ENCODE measurements around the gene UPK1A.
"Not testable (repeated sequence)": the region's sequence is repeated elsewhere in the genome, so short reads cannot be mapped to it uniquely, and the experiment has no call there.

The UPK1A gene

DNA sequence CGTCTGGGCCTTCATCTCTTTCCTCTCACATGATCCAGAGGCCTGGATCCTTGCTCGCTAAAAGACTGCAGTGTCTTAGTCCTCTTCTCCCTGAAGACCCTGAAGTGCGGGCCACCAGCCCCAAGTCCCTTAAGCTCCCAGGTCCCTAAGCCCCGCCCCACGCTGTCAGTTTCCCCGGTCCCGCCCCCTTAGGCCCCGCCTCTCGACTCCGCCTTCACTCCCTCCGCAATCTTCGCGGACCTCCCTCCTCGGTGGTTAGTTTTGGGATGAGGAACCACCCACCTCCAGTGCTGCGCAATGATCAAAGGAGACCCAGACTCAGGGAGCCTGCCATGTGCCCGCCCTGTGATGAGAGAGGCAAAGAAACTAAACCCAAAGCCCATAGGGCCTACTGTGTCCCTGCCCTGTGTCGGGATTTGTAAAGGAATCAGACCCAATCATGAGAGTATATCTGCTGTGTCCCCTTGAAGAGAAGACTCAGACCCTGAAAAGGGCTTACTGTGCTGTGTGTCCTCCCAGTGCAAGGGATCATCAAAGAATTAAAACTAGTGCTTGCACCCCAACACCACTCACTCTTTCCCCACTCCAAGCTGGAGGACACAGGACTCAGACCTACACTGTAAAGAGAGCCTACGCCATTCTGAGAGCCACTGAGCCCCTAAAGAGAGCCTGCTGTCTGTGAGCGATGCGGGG is 21.2 kb upstream of the UPK1A start:
- DNase-seq: no peak

DNA sequence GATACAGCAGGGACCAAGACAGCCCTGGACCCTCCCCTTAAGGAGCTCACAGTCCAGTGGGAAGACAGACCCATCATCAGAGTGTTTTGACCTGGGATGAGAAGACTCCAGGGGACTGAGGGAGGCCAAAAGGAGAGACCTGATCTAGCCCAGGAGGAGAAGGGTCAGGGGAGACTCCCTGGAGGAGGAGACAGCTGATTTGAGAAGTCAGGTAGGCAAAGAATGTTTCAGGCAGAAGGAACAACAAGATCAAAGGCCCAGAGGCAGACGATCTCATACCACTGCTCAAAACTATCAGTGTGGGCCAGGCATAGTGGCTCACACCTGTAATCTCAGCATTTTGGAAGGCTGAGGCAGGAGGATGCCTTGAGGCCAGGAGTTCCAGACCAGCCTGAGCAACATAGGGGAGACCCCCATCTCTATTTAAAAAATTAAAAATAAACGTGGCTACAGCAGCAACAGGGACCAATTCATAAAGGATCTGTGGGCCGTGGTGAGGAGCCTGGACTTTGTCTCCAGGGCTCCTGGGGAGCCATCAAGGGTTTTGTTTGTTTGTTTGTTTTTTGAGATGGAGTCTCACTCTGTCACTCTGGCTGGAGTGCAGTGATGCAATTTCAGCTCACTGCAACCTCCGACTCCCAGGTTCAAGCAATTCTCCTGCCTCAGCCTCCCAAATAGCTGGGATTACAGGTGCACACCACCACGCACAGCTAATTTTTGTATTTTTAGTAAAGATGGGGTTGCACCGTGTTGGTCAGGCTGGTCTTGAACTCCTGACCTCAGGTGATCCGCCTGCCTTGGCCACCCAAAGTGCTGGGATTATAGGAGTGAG is 20.4 kb upstream of the UPK1A start:
- DNase-seq: no peak

DNA sequence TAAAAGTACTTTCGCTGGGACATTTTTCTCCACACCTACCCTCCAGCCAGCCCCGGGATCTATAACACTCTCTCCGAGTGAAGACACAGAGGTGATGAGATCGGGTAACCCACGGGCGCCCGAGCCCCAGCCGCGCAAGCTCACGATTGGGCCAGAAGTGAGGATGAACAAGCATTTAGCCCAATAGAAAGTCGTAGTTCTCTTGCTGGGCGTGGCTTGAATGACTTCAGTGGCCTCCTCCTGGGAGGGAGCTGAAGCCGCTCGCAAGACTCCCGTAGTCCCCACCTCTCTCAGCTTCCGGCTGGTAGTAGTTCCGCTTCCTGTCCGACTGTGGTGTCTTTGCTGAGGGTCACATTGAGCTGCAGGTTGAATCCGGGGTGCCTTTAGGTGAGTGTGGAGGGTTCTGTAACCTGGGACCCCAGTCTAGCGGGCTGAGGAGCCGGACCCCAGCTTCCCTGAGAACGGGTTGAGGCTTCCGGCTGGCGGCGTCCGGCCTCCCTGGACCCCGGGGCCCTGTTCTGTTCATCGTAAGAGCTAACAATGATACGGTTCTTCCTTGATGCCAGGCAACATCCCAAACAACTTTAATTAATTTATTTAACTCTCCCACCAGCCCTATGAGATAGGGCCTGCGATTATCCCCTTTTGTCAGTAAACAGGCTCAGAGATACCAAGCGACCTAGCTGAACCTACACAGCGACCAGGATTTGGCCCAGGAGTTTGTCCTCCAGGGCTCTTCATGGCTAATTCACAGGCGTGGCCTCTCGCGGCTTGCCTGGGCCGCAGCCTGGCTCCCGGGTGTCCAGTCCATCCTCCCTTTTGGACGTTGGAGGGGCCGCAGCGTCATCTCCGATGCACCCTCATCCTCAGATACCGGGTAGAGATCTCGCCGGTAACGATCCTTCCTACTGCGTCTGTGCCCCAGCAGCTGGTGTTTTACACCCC is 18.0 kb upstream of the UPK1A start, which contains the start of gene COX6B1:
Gene COX6B1, plus strand, starts transcription at position 307 of the 945 bp plus-strand sequence. CDS start 2,921 bp downstream, outside the sequence.
- DNase-seq: peak; percentile 85

DNA sequence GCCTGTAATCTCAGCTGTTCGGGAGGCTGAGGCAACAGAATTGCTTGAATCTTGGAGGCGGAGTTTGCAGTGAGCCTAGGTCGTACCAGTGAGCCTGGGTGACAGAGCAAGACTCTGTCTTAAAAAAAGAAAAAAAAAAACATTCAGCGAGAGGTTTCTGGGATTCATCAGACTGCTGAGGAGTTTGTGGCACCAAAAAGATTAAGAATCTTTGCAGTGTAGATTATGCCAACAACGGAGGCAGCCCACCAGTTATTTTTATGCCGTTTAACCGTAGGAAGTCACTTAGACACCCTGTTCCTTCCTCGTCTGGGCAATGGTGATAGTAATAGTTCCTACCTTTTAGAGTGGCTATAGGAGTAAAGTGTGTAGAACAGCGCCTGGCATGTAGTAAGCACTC is 15.7 kb upstream of the UPK1A start:
- no peak for DNase-seq

DNA sequence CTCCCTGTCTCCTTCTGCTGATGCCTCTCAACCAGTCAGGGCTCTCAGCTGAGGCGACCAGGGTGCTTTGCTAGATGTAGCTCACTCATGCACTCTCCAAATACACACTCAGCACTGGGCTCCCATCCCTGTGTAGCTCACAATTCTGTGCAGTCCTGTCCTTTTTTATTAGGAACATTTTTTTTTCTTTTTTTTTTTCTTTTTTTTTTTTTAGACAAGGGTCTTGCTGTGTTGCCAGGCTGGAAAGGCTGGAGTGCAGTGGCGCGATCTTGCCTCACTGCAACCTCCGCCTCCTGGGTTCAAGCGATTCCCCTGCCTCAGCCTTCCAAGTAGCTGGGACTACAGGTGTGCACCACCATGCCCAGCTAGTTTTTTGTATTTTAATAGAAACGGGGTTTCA is 11.5 kb upstream of the UPK1A start:
- not testable (repeated sequence) for DNase-seq

DNA sequence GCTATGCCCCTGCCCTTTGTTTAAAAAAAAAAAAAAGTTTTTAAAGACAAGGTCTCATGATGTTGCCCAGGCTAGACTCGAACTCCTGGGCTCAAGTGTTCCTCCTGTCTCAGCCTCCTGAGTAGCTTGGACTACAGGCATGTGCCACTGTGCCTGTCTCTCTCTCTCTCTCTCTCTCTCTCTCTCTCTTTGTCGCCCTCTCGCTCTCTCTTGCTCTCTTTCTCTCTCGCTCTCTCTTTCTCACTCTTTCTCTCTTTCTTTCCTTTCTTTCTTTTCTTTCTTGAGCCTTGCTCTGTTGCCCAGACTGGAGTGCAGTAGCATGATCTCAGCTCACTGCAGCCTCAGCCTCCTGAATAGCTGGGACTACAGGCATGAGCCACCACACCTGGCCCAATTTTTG is 10.7 kb upstream of the UPK1A start:
- no peak for DNase-seq

DNA sequence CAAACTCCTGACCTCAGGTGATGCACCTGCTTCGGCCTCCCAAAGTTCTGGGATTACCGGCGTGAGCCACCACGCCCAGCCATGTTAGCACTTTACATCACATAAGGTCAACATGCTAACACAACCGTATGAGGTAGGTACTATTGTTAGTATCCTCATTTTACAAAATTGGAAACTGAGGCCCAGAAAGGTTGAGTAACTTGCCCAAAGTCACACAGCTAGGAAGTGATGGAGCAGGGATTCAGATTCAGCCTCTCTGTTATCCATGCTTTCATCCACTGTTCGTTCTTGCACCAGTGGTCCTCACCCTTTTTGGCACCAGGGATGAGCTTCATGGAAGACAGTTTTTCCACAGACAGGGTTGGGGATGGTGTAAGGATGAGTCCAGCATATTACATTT is 9.6 kb upstream of the UPK1A start:
- no peak for DNase-seq

DNA sequence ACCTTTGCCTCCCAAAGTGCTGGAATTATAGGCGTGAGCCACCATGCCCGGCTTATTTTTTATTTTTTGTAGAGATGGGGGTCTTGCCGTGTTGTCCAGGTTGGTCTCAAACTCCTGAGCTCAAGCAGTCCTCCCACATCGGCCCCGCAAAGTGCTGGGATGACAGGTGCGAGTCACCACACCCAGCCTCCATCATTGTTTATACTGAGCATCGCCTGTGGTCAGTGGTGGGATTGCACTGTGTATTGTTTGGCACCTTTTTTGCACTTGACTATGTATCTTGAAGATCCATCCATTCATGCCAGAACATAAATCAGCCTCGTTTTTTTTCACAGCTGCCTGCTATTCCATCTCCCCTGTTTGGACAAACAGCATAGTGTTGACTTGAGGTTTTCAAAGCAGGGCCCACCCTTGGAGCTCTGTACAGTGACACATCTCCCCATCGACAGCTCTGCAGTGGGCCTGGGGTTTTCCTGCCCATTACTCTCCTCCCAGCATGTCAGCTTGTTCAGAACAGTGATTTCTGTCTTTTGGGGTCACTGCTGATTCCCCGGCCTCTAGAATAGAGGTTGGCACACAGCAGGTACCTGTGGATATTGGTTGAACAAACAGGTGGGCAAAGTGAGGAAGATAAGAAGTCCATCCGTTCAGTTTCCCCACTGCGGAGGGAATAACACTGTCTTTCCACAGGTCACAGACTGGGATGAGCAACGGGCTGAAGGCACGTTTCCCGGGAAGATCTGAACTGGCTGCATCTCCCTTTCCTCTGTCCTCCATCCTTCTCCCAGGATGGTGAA is 8.2 kb upstream of the UPK1A start:
- DNase-seq: no peak

DNA sequence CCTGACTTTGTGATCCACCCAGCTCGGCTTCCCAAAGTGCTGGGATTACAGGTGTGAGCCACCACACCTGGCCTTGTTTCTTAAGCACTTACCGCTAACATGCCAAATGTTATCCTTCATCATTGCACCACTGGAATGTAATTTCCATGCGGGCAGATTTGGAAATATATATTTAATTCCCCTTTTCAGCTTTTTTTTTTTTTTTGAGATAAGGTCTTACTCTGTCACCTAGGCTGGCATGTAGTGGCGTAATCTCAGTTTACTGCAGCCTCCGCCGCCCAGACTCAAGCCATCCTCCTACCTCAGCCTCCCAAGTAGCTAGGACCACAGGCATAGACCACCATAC is 4.3 kb upstream of the UPK1A start:
- DNase-seq: no peak

DNA sequence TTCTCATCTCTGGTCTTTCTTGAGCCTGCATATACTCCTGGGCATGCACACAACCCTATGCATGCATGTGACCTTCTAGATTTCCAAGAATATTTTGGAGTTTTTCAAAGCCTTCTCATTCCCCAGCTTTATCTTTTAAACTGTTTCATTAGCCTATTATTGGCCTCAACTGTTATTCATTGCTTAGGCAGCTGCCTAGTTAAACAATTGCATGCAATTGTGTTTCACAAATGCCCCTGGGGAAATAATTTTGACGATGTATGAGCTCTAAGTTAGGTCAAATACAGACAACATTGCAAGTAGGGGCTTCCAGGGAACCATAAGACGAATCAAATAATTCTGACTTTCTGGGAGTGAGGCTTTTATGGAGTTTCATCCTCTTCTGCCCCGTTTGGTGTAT is 2.3 kb upstream of the UPK1A start:
- no peak for DNase-seq

DNA sequence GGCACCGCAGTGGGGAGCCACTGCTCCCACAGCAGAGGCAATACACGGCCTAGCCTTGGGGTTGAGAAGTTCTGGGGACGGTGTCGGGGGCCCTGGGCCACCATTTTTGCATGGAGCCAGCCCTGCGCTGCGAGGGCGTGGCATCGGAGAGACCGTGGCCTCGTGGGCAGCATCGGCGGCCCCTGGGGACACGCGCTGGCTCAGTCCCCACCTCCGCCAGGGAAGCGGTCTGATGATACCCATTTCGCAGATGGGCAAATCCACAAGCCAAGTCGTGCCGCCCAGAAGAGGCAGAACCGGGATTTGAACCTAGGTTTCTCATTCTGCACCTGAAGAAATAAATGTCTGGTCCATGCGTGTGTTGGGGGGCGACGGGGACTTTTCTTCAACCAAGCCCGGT is 1.2 kb upstream of the UPK1A start:
- DNase-seq: no peak

DNA sequence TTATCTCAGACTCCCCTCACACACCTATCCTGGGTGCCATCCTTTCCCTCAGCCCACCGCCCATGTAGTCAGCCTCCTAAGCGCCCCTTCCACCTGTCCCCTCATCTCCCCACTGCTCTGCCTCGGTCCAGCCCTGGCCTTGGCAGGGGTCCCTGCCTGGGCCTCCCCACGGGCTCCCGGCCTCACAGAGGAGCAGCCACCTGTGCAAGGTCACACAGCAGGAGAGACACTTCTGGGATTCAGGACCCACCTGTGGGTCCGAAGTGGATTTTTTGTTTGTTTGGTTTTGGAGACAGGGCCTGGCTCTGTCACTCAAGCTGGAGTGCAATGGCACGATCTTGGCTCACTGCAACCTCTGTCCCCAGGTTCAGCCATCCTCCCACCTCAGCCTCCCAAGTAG is 713 bp upstream of the UPK1A start:
- DNase-seq: no peak

DNA sequence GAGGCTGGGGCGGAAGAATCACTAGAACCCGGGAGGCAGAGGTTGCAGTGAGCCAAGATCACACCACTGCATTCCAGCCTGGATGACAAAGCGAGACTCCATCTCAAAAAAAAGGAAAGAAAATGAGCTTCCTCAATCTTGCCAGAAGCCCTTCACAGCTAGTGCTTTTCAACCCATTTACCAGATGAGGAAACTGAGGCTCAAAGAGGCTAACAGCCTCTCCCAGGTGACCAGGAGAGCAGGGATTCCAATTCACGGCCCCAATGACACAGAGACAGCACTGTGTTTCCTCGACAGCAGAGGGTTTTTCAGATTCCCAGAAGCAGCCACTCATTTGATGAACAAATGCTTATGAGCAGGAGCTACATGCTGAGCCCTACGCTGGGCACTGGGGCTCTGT is 3.2 kb downstream of the UPK1A start:
- no peak for DNase-seq

DNA sequence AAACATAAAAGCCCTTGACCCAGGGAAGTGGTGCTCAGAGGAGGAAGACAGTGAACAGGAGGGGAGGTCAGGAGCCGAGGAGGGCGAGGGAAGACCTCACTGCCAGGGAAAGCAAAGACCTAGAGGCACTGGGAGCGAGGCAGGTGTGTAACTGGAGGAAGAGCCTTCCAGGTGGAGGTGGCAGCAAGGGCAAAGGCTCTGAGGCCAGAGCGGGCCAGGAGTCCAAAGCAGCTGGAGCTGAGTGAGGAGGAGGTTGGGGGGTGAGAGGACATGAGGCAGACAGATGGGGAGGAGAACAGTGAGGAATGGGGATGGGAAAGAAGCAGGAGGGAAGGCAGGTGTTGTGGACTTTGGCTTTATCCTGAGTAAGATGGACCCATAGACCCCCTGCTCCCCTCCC is 3.7 kb downstream of the UPK1A start:
- no peak for DNase-seq

DNA sequence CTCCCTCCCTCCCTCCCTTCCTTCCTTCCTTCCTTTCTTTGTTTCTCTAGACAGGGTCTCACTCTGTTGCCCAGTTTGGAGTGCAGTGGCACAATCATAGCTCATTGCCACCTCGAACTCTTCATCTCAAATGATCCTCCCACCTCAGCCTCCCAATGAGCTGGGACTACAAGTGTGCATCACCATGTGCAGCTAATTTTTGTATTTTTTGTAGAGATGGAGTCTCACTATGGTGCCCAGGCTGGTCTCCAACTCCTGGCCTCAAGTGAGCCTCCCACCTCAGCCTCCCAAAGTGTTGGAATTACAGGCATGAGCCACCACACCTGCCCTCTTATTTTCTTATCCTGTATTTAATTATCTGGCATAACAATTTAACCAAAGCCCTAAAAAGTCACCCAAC is 4.4 kb downstream of the UPK1A start:
- no peak for DNase-seq

DNA sequence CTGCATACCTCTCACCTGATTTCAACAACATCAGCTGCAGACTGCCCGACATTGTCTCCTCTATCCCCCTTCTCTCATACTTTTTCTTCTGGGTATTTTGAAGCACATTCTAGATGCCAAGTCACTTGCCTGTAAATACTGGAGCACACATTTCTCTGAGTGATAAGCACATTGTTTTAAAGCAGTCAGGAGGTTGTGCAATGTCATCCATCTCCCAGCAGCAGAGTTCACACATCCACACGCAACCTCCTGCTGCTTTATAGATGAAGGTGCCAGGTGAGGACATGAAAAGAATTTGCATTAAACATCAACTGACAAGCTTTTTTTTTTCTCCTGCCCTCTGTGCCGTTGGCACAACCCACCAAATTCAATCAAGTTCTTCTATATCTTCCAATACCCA is 5.5 kb downstream of the UPK1A start:
- no peak for DNase-seq

DNA sequence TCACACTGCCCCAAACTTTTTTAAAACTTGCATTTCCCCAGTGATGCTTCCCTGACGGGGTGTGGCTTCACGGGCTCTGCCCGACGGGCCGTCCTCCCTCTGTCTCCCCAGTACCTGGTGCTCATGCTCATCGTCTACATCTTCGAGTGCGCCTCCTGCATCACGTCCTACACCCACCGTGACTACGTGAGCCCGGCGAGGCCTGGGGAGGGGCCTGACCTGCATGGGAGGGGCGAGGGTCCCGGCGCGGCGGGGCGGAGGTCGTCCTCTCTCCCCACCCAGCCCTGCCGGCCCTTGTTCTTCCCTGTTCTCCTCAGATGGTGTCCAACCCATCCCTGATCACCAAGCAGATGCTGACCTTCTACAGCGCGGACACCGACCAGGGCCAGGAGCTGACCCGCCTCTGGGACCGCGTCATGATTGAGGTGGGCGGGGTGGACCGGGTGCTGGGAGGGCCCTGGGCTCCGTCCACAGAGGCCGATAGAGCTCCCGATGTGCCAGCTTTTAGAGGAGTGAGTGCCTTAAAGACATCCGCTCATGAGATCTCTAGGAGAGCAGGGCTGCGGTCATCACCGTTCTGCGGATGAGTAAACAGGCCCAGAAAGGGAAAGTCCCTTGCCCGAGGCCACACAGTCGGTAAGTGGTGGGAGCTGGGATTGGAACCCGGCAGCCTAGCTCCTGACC is 6.9 kb downstream of the UPK1A start:
- no peak for DNase-seq

DNA sequence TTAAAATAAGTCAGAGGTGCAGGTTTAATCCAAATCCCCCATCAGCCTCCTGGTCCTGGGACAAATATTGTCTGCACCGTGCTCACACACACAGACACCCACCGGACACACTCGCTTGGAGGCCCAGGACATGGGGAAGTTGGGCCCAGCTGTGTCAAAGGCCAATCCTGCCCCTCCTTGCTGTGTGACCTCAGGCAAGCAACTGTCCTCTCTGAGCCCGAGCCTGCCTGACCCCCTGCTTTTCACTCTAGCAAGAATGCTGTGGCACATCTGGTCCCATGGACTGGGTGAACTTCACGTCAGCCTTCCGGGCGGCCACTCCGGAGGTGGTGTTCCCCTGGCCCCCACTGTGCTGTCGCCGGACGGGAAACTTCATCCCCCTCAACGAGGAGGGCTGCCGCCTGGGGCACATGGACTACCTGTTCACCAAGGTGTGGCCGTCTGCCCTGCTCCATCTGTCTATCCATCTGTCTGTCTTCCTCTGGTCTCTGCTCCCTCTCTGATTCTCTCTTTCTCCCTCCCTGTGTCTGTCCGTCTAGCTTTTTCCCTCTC is 9.3 kb downstream of the UPK1A start:
- no peak for DNase-seq

DNA sequence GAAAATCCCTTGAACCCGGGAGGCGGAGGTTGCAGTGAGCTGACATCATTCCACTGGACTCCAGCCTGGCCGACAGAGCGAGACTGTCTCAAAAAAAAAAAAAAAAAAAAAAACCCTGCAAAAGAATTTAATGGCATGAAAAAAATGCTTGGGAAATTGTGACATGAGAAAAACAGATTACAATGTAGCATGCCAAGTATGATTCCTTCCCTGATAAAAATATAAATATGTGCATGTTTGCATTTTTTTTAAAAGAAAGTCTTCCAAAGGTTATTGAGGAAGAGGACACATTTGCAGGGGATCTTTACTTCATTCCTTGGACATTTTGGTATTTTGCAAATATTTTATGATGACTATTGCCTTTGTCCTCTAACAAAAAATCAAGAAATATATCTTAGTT is 23.5 kb downstream of the UPK1A start:
- no peak for DNase-seq

DNA sequence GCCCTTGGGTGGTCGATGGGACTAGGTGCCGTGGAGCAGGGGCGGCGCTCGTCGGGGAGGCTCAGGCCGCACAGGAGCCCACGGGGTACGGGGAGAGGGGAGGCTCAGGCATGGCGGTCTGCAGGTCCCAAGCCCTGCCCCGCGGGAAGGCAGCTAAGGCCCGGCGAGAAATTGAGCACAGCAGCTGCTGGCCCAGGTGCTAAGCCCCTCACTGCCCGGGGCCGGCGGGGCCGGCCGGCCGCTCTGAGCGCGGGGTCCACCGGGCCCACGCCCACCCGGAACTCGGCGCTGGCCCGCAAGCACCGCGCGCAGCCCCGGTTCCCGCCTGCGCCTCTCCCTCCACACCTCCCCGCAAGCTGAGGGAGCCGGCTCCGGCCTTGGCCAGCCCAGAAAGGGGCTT is 24.8 kb downstream of the UPK1A start:
- DNase-seq: not testable (repeated sequence)

DNA sequence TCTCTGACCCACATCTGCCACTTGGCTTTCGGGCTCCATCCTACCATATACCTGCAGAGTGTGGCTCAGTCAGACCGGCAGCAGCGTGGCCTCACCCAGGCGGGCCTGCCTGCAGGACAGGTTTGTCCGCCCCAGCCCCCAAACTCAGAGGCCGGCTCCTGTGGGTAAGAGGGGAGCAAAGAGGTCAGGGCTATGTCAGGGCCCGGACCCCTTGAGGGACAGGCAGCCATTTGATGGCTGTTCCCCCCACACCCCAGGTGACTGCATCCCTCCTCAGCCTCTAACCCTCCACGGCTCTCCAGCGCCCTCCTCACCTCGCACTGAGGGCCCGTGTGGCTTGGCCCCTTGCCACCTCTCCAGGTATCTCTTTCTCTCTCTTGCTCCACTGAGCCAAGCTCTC is 25.7 kb downstream of the UPK1A start:
- no peak for DNase-seq

DNA sequence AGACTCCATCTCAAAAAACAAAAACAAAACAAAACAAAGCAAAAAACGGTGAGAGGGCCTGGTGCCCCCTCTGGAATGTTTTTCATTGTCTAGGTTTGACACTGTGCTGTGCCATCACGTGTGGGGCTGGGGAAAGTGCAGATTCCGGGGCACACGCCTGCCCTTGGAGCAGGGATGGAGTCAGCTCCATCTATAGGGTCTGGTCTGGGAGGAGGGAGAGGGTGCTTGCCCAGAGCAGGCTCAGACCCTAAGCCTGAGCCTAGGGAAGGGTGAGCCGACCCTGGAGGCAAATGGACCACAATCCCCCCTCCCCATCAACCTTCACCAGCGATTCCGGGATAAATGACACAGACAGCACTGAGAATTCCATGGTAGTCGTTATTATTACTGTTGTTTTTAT is 27.1 kb downstream of the UPK1A start:
- DNase-seq: no peak

Measured in NCI-H1417 treated with DMSO at 0.1 percent for 48 hours (cell line).